AG04450 (cell line): Measurements from ENCODE around the gene GALNT13. TPM values are rescaled to one million over a fixed set of nuclear protein-coding genes. Genes with fewer than 3 reads are reported as not detected.

Experiments
- CTCF ChIA-PET: fragments of 300-600, 350-600 bp; formaldehyde crosslinking; extraction: SDS; loops from one replicate; lab custom pipeline; 2022; ENCODE audit warnings: antibody characterized with exemption, inconsistent platforms; lab: Charles Lee
- POLR2A ChIA-PET: fragments of 350-600 bp; formaldehyde crosslinking; extraction: SDS; loops from one replicate; lab custom pipeline; 2021; ENCODE audit warnings: antibody characterized with exemption, inconsistent platforms; lab: Yijun Ruan, JAX
- DNase-seq: peaks from one replicate; pipeline ENCODE4 v3.0.0-alpha.2; 2011; ENCODE audit warnings: low read depth, low spot score
- H3K27ac ChIP-seq: one replicate; pipeline ENCODE4 v1.5.1; 2012; ENCODE audit warnings: low read depth, low read length, control low read depth
- H3K27me3 ChIP-seq: one replicate; pipeline ENCODE4 v1.6.0; 2012; ENCODE audit warnings: low read length; ENCODE audit not compliant: control insufficient read depth, insufficient read depth
- H3K4me3 ChIP-seq: 2 replicates; pipeline ENCODE4 v1.5.1; 2011; ENCODE audit warnings: mild to moderate bottlenecking, low read depth, low read length, control low read depth
- H3K9me3 ChIP-seq: 2 replicates; pipeline ENCODE4 v1.5.1; 2012; ENCODE audit warnings: low read length; ENCODE audit not compliant: control insufficient read depth, insufficient read depth
- CTCF ChIP-seq: IDR thresholded peaks from 2 replicates; pipeline ENCODE4 v1.5.1; 2011; ENCODE audit warnings: low read depth, low read length, control low read depth, inconsistent platforms
- polyA plus RNA-seq: library from polyadenylated mRNA; depleted of rRNA; stranded (reverse); fragments of >200 nt; gene quantifications from 2 replicates; pipeline ENCODE4 v1.2.3, GENCODE V29; 2011

GALNT13 gene
- polyA plus RNA-seq, 1 experiment, result not detected

- ChIA-PET POLR2A (no interaction called here), CTCF (no interaction called here)
- TF ChIP-seq CTCF, result no peak
- Histone ChIP-seq H3K4me3 (no peak overlapping the region), H3K9me3 (peaks cover 15% of the 10 kb centered on the region), H3K27ac (no peak overlapping the region), H3K27me3 (no peaks in the 10 kb centered on the region)
- DNase-seq, result no peak
These were observed 95.7 kb downstream of the GALNT13 start for GRCh38 chr2:153967248-153967973.

DNA sequence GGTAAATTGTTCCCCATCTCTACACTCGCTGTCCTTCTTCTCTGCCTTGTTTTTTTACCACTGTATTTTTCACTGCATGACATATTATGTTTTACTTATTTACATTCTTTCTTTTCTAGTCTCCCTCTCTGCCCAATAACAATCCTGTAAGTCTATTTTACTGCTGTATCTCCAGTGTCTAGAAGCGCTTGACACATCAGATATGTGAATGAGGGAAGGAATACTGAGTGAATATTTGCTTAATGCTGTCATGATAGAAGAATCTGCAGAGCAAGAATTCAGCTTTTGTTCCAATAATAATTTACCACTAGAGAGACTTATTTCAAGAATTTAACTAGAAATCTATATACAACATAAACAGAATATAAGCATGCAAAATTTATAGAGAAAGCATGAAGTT, 99.5 kb downstream of the GALNT13 start:
- ChIA-PET CTCF (no interaction called here), POLR2A (no interaction called here)
- Histone ChIP-seq H3K27me3 (no peaks in the 10 kb centered on the region), H3K4me3 (no peak overlapping the region), H3K27ac (no peak overlapping the region), H3K9me3 (peaks cover 12% of the 10 kb centered on the region)
- no peak for TF ChIP-seq CTCF
- DNase-seq, result no peak

- no peak for DNase-seq
- Histone ChIP-seq H3K27ac (no peak overlapping the region), H3K4me3 (no peak overlapping the region), H3K9me3 (peaks cover 8% of the 10 kb centered on the region; the same call in 1 of the 2 replicates), H3K27me3 (no peaks in the 10 kb centered on the region)
- TF ChIP-seq CTCF, result no peak
- ChIA-PET CTCF (no interaction called here), POLR2A (no interaction called here)
These were observed 100.1 kb downstream of the GALNT13 start for GRCh38 chr2:153971855-153972254.

DNA sequence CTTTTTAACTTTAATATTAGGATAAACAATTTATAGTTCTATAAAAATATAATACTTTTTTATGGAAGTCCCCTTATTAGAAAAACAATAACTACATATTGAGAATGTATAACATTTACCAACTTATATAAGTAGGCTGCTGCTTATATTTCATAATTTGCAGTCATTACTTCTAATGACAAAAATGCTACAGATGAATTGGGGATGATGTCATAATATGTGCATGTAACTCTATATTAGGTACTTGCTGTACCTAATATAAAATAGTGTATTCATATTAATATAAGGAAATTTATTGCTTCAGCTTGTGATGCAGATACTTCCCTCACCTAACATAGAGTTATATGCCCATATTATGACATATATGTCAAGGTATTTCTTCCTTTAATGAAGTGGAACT, 100.7 kb downstream of the GALNT13 start:
- DNase-seq, result no peak
- H3K27ac ChIP-seq, result no peak overlapping the region
- H3K27me3 ChIP-seq, result no peaks in the 10 kb centered on the region
- H3K9me3 ChIP-seq, result peaks cover 8% of the 10 kb centered on the region; the same call in 1 of the 2 replicates
- CTCF ChIA-PET, result no interaction called here
- no peak overlapping the region for H3K4me3 ChIP-seq
- TF ChIP-seq CTCF, result no peak
- POLR2A ChIA-PET, result no interaction called here

DNA sequence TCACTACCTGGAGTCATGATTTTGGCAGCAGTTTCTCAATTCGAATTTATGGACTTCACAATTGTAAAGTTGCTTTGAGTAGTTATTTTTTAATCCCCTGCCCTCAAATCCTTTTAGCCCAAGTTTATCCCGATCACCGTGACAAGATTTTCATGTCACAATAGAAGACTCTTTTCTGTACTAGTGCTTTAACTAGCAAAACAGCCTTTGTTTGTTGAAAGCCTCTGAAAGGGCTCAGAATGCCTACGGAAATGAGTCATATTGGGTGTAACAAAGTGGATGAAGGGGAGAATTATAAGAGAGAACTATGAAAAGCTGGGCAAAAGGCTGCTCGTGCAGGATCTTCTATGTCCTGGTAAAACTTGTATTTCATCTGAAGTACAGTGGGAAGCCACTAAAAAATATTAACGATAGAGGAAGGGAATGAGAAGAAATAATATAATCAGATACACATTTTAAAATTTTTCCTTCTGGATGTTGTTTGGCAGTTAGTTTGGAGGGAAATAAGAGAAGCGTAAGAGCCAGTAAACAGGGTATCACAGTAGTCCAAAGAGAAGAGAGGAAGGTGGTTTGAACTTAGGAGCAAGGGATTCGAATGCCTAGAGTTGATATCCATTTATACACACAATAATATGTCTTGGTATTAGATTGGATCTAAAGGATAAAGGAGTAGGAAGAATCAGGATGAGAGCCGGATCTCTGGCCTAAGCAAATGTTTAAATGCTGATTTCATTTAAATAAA, 114.9 kb downstream of the GALNT13 start:
- ChIA-PET CTCF (no interaction called here), POLR2A (no interaction called here)
- Histone ChIP-seq H3K4me3 (no peak overlapping the region), H3K9me3 (peaks cover 3% of the 10 kb centered on the region; the same call in 1 of the 2 replicates), H3K27me3 (no peaks in the 10 kb centered on the region), H3K27ac (no peak overlapping the region)
- no peak for DNase-seq
- TF ChIP-seq CTCF, result no peak
